CD8-positive, alpha-beta memory T cell (primary cell): Measurements from ENCODE around the gene LRP11. TPM values are rescaled to one million over a fixed set of nuclear protein-coding genes. Genes with fewer than 3 reads are reported as not detected.

ENCODE experiments used
- CTCF ChIA-PET: fragments of 350-600 bp; sonication (Branson Sonifier 250); formaldehyde crosslinking; loops from one replicate; lab custom pipeline; 2021; ENCODE audit warnings: antibody characterized with exemption; lab: Charles Lee
- POLR2A ChIA-PET: fragments of 350-600 bp; sonication (Branson Sonifier 250); formaldehyde crosslinking; loops from one replicate; lab custom pipeline; 2021; ENCODE audit warnings: antibody characterized with exemption; lab: Charles Lee
- DNase-seq, 5 donors: peaks; one replicate each; pipeline versions ENCODE4 v3.0.0 to v3.0.0-alpha.2; 2020 to 2022; ENCODE audit warnings: mixed read lengths in 1 of 5
- H3K27ac ChIP-seq: one replicate; pipeline ENCODE4 v1.7.0; 2013; ENCODE audit warnings: low read depth, mild to moderate bottlenecking, low read length, moderate library complexity
- H3K27me3 ChIP-seq: 2 replicates; pipeline ENCODE4 v1.7.0; 2013; ENCODE audit warnings: low read length, mild to moderate bottlenecking; ENCODE audit not compliant: insufficient read depth, poor library complexity, severe bottlenecking
- H3K36me3 ChIP-seq: 2 replicates; pipeline ENCODE4 v1.7.0; 2013; ENCODE audit warnings: mild to moderate bottlenecking, low read length, moderate library complexity; ENCODE audit not compliant: insufficient read depth
- H3K4me1 ChIP-seq: 2 replicates; pipeline ENCODE4 v1.7.0; 2013; ENCODE audit warnings: mild to moderate bottlenecking, low read length, moderate library complexity; ENCODE audit not compliant: insufficient read depth
- H3K4me3 ChIP-seq: 2 replicates; pipeline ENCODE4 v1.7.0; 2013; ENCODE audit warnings: mild to moderate bottlenecking, low read length
- H3K9me3 ChIP-seq: 2 replicates; pipeline ENCODE4 v1.7.0; 2013; ENCODE audit warnings: mild to moderate bottlenecking, low read length
- H3K27ac Mint-ChIP-seq, 8 donors: one replicate each; pipeline ENCODE4 v1.8.0; 2020 to 2021; ENCODE audit warnings: mixed read lengths in 8 of 8, mild to moderate bottlenecking in 6 of 8, inconsistent platforms in 3 of 8, moderate library complexity in 3 of 8
- H3K27me3 Mint-ChIP-seq, 2 donors: one replicate each; pipeline ENCODE4 v1.8.0; 2020 to 2021; ENCODE audit warnings: mixed read lengths in 2 of 2, mild to moderate bottlenecking in 1 of 2, moderate library complexity in 1 of 2
- H3K36me3 Mint-ChIP-seq, 3 donors: one replicate each; pipeline ENCODE4 v1.8.0; 2020 to 2021; ENCODE audit warnings: mixed read lengths in 3 of 3, inconsistent platforms in 1 of 3, mild to moderate bottlenecking in 1 of 3
- H3K4me1 Mint-ChIP-seq, 3 donors: one replicate each; pipeline ENCODE4 v1.8.0; 2020 to 2021; ENCODE audit warnings: mixed read lengths in 3 of 3, inconsistent platforms in 1 of 3, mild to moderate bottlenecking in 1 of 3
- H3K4me3 Mint-ChIP-seq, 7 donors: one replicate each; pipeline ENCODE4 v1.8.0; 2020 to 2021; ENCODE audit warnings: mixed read lengths in 7 of 7, mild to moderate bottlenecking in 6 of 7, moderate library complexity in 4 of 7, inconsistent platforms in 2 of 7
- H3K9me3 Mint-ChIP-seq, 5 donors: one replicate each; pipeline ENCODE4 v1.8.0; 2020 to 2022; ENCODE audit warnings: mixed read lengths in 5 of 5, mild to moderate bottlenecking in 3 of 5, moderate library complexity in 2 of 5, inconsistent platforms in 1 of 5
- polyA plus RNA-seq: library from polyadenylated mRNA; unstranded; fragments of 300-500 nt; fragmentation: Illumina TruSeq; gene quantifications from one replicate; pipeline ENCODE4 v1.2.3, GENCODE V29; 2021
- total RNA-seq, 2 experiments: library from RNA; stranded (reverse); gene quantifications; one replicate each; pipeline ENCODE4 v1.2.3, GENCODE V29; 2021

LRP11 gene
- total and polyA plus RNA-seq, 3 experiments from 2014 or later, result 1.1 to 5.9 (median 5.5) TPM

GRCh38 chr6:149834513-149835481 lies 29.4 kb downstream of the LRP11 start:
- no peak overlapping the region for H3K4me3 Mint-ChIP-seq
- Histone ChIP-seq H3K4me1 (no peaks in the 10 kb centered on the region), H3K27me3 (no peaks in the 10 kb centered on the region), H3K9me3 (no peaks in the 10 kb centered on the region), H3K27ac (no peak overlapping the region), H3K4me3 (no peak overlapping the region), H3K36me3 (no peaks in the 10 kb centered on the region)
- POLR2A ChIA-PET, result no interaction called here
- CTCF ChIA-PET, result interaction anchor here (0.9 to 1.4 kb wide), 6 partner anchors 9 to 36 kb away, joined by 3 read pairs; no protein-coding TSS in a partner anchor
- peaks cover 0 to 2% (median 0%) of the 10 kb centered on the region in 3 donors for H3K4me1 Mint-ChIP-seq
- H3K36me3 Mint-ChIP-seq, result peaks cover 0 to 2% (median 0%) of the 10 kb centered on the region in 3 donors
- DNase-seq, result peak; percentile 57 to 77 (median 60)
- H3K9me3 Mint-ChIP-seq, result no peaks in the 10 kb centered on the region
- H3K27ac Mint-ChIP-seq, result no peak overlapping the region
- peaks cover 6 to 11% of the 10 kb centered on the region in 2 donors for H3K27me3 Mint-ChIP-seq

DNA sequence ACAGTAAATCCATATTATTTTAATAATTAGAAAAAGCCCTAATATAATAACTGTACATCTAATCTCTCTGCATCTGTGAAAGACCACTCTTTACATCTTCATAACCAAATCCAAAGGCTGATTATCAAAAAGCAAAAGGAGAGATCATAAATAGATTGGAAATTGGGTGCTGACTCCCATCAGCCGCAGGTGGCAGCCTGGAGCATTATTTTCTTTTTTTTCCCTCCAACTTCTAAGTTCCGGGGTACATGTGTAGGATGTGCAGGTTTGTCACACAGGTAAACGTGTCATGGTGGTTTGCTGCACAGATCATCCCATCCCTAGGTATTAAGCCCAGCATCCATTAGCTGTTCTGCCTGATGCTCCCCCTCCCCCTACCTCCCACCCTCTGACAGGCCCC lies 30.5 kb downstream of the LRP11 start:
- no peak for DNase-seq
- Mint-ChIP-seq H3K27ac (no peak overlapping the region), H3K4me3 (no peak overlapping the region), H3K36me3 (no peaks in the 10 kb centered on the region), H3K9me3 (no peaks in the 10 kb centered on the region), H3K27me3 (peaks cover under 1 to 5% of the 10 kb centered on the region in 2 donors), H3K4me1 (peaks cover 0 to 2% (median 0%) of the 10 kb centered on the region in 3 donors)
- Histone ChIP-seq H3K9me3 (no peaks in the 10 kb centered on the region), H3K36me3 (no peaks in the 10 kb centered on the region), H3K27ac (no peak overlapping the region), H3K27me3 (no peaks in the 10 kb centered on the region), H3K4me3 (no peak overlapping the region), H3K4me1 (no peaks in the 10 kb centered on the region)
- POLR2A ChIA-PET, result no interaction called here
- CTCF ChIA-PET, result interaction anchor here (0.8 to 1.0 kb wide), 3 partner anchors 9 to 23 kb away, joined by 3 to 4 read pairs (median 3); no protein-coding TSS in a partner anchor

DNA sequence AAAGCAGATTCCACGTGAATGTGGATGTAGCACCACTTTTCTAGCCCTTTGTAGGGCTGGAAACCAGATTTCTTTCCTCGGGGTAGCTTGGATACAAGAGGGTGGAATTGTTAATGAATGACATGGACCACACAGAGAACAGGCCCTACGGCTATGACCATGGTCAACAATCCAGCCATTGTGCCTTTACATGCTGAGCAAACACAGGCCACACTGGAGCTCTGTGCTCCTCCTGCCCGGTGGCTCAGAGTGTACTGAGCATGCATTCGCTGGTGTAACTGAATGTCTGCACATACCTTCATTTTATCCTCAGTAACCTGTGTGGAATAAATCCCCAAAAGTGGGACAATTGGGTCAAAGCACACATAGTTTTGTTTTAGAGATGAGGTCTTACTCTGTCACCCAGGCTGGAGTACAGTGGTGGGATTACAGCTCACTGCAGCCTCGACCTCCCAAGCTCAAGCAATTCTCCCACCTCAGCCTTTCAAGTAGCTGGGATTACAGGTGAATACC lies 32.8 kb downstream of the LRP11 start:
- no peak overlapping the region for H3K27ac ChIP-seq
- Mint-ChIP-seq H3K27ac (no peak overlapping the region), H3K36me3 (no peaks in the 10 kb centered on the region), H3K27me3 (no peaks in the 10 kb centered on the region), H3K9me3 (no peaks in the 10 kb centered on the region), H3K4me3 (peak overlapping the region in 1 of 7 donors; percentile 13), H3K4me1 (peaks cover 0 to 2% (median 0%) of the 10 kb centered on the region in 3 donors)
- H3K4me3 ChIP-seq, result no peak overlapping the region
- no peaks in the 10 kb centered on the region for H3K4me1 ChIP-seq
- DNase-seq, result no peak
- POLR2A ChIA-PET, result no interaction called here
- CTCF ChIA-PET, result interaction anchor here (1.0 to 1.2 kb wide), 3 partner anchors 14 to 185 kb away, joined by 3 read pairs; no protein-coding TSS in a partner anchor
- no peaks in the 10 kb centered on the region for H3K27me3 ChIP-seq
- no peaks in the 10 kb centered on the region for H3K36me3 ChIP-seq
- no peaks in the 10 kb centered on the region for H3K9me3 ChIP-seq

DNA sequence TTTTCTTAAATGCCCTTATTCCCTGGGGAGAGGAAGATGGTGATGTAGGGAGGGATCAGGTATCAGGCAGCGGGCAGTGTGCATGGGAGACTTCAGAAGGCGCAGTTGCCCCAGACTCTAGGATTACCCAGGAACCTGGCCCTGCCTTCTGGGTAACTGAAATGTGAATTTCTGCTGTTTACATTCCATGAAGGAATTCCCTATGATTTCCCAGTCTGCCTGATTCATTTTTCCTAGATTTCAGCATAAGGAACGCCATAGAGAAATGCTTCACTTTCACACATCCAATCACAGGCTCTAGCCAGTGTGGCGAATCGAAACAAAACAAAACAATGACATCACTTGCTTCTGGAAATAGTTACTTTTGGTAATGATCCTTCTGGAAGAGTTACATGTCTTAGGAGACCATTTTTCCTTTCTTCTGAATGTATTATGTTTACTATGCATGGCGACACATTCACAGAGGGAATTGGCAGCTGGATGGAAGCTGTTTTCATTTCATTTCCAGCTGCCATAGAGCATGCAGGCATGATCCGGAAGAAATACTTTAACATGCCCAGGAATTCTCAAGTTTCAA lies 33.3 kb downstream of the LRP11 start:
- Histone ChIP-seq H3K4me3 (no peak overlapping the region), H3K36me3 (no peaks in the 10 kb centered on the region), H3K9me3 (no peaks in the 10 kb centered on the region), H3K4me1 (no peaks in the 10 kb centered on the region), H3K27me3 (no peaks in the 10 kb centered on the region), H3K27ac (no peak overlapping the region)
- CTCF ChIA-PET, result interaction anchor here (1.0 to 1.2 kb wide), 2 partner anchors 14 to 35 kb away, joined by 3 read pairs; no protein-coding TSS in a partner anchor
- H3K36me3 Mint-ChIP-seq, result no peaks in the 10 kb centered on the region
- peaks cover 0 to under 1% of the 10 kb centered on the region in 2 donors for H3K27me3 Mint-ChIP-seq
- H3K9me3 Mint-ChIP-seq, result no peaks in the 10 kb centered on the region
- H3K4me1 Mint-ChIP-seq, result peaks cover 0 to 2% (median 0%) of the 10 kb centered on the region in 3 donors
- H3K27ac Mint-ChIP-seq, result peak overlapping the region in 1 of 8 donors; percentile 78
- POLR2A ChIA-PET, result no interaction called here
- H3K4me3 Mint-ChIP-seq, result no peak overlapping the region
- no peak for DNase-seq

GRCh38 chr6:149825292-149825691 lies 38.9 kb downstream of the LRP11 start:
- DNase-seq, result no peak
- Histone ChIP-seq H3K4me3 (no peak overlapping the region), H3K27ac (no peak overlapping the region), H3K9me3 (no peaks in the 10 kb centered on the region), H3K27me3 (no peaks in the 10 kb centered on the region), H3K4me1 (no peaks in the 10 kb centered on the region), H3K36me3 (no peaks in the 10 kb centered on the region)
- no peaks in the 10 kb centered on the region for H3K9me3 Mint-ChIP-seq
- ChIA-PET CTCF (interaction anchor here (0.6 to 1.4 kb wide), 3 partner anchors 9 to 19 kb away, joined by 3 read pairs; no protein-coding TSS in a partner anchor), POLR2A (no interaction called here)
- no peaks in the 10 kb centered on the region for H3K4me1 Mint-ChIP-seq
- peaks cover 0 to 3% (median 0%) of the 10 kb centered on the region in 3 donors for H3K36me3 Mint-ChIP-seq
- no peak overlapping the region for H3K4me3 Mint-ChIP-seq
- peaks cover 3 to 5% of the 10 kb centered on the region in 2 donors for H3K27me3 Mint-ChIP-seq
- H3K27ac Mint-ChIP-seq, result no peak overlapping the region

DNA sequence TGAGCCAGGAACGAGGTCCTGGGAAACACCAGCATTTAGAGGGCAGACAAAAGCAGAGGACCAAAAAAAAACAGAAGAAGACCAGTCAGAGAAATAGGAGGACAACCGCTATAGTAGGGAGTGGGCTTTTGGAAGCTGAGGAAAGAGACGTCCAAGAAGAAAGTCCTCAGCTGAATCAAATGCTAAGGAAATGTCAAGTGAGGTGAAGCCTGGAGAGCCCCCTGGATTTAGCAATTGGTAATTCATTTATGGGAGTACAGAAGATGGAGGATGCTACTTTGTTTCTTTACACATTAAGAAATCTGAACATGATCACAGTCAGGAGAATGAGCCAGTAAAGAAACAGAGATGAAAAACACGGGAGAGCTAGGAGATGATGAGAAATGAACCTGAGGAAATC lies 41.1 kb downstream of the LRP11 start:
- no peaks in the 10 kb centered on the region for H3K9me3 Mint-ChIP-seq
- peaks cover 0 to 3% (median 0%) of the 10 kb centered on the region in 3 donors for H3K36me3 Mint-ChIP-seq
- no peaks in the 10 kb centered on the region for H3K4me1 ChIP-seq
- H3K27ac Mint-ChIP-seq, result peak overlapping the region in 1 of 8 donors; percentile 36
- ChIA-PET CTCF (interaction anchor here (1.0 to 1.2 kb wide), 3 partner anchors 11 to 91 kb away, joined by 3 read pairs; no protein-coding TSS in a partner anchor), POLR2A (no interaction called here)
- H3K36me3 ChIP-seq, result no peaks in the 10 kb centered on the region
- H3K9me3 ChIP-seq, result no peaks in the 10 kb centered on the region
- no peak overlapping the region for H3K4me3 ChIP-seq
- no peak for DNase-seq
- H3K4me1 Mint-ChIP-seq, result no peaks in the 10 kb centered on the region
- peaks cover 3 to 5% of the 10 kb centered on the region in 2 donors for H3K27me3 Mint-ChIP-seq
- no peak overlapping the region for H3K27ac ChIP-seq
- no peaks in the 10 kb centered on the region for H3K27me3 ChIP-seq
- no peak overlapping the region for H3K4me3 Mint-ChIP-seq

DNA sequence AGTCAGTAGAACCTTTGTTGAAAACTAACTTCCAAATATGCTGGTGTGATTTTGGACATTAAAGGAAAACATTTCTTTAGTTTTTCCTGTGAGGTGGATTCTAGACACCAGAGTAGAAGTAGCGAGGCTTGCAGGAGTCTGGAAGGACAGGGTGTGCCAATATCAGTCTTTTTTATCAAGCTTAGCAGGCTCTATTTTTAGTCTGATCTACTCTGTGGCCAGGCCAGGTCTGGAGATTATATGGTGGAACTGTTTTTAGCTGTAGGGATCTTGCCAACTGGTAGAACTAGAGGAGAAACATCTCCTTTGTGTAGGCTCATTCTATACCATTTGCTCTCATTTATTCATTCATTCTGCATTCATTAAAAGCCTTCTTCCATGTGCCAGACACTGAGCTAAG lies 42.7 kb downstream of the LRP11 start:
- H3K27me3 Mint-ChIP-seq, result peaks cover 3 to 5% of the 10 kb centered on the region in 2 donors
- CTCF ChIA-PET, result interaction anchor here (1.3 to 1.4 kb wide), 2 partner anchors 11 to 19 kb away, joined by 3 read pairs; no protein-coding TSS in a partner anchor
- peaks cover 0 to 3% (median 0%) of the 10 kb centered on the region in 3 donors for H3K36me3 Mint-ChIP-seq
- H3K27ac Mint-ChIP-seq, result no peak overlapping the region
- Histone ChIP-seq H3K27me3 (no peaks in the 10 kb centered on the region), H3K27ac (no peak overlapping the region), H3K4me1 (no peaks in the 10 kb centered on the region), H3K4me3 (no peak overlapping the region), H3K9me3 (no peaks in the 10 kb centered on the region), H3K36me3 (no peaks in the 10 kb centered on the region)
- no peak overlapping the region for H3K4me3 Mint-ChIP-seq
- no peaks in the 10 kb centered on the region for H3K9me3 Mint-ChIP-seq
- POLR2A ChIA-PET, result no interaction called here
- H3K4me1 Mint-ChIP-seq, result no peaks in the 10 kb centered on the region
- no peak for DNase-seq
